ENCODE results near the gene MRPL22. TPM values are rescaled to one million over a fixed set of nuclear protein-coding genes. Genes with fewer than 3 reads are reported as not detected.
"Not testable (repeated sequence)": the region's sequence is repeated elsewhere in the genome, so short reads cannot be mapped to it uniquely, and the experiment has no call there.

Gene MRPL22
- total RNA-seq, 1 donor from 2014 or later = 35.6 TPM

- DNase-seq = no peak
Observed at GRCh38 chr5:154999865-155000264, 59.0 kb downstream of the MRPL22 start.

GRCh38 chr5:155001523-155001922 lies 60.6 kb downstream of the MRPL22 start:
- DNase-seq = no peak

GRCh38 chr5:155002722-155003121 lies 61.8 kb downstream of the MRPL22 start:
- DNase-seq = not testable (repeated sequence)

- DNase-seq = peak; percentile 78
Observed at GRCh38 chr5:155004138-155004744, 63.4 kb downstream of the MRPL22 start.

- DNase-seq = not testable (repeated sequence)
Observed at GRCh38 chr5:155006265-155006664, 65.4 kb downstream of the MRPL22 start.

- peak; percentile 31 for DNase-seq
Observed at GRCh38 chr5:155008669-155009068, 67.8 kb downstream of the MRPL22 start.

GRCh38 chr5:155010881-155011280 lies 70.0 kb downstream of the MRPL22 start:
- no peak for DNase-seq

GRCh38 chr5:155013526-155013925 lies 72.7 kb downstream of the MRPL22 start, which contains the start of gene KIF4B:
KIF4B (plus strand) TSS chr5:155013755; CDS start chr5:155013860, 105 bp downstream.
- DNase-seq = no peak

- DNase-seq = peak; percentile 15
Observed at GRCh38 chr5:155015239-155015638, 74.4 kb downstream of the MRPL22 start.

- no peak for DNase-seq
Observed at GRCh38 chr5:155017610-155018009, 76.7 kb downstream of the MRPL22 start.

Other genes starting within 250 kb of the MRPL22 start
- gene LARP1, start 185.7 kb upstream of the MRPL22 start, total RNA-seq = 43.7 and 82.4 TPM in 2 replicates
- gene FAXDC2, start 90.5 kb upstream of the MRPL22 start, total RNA-seq = 11.4 and 11.9 TPM in 2 replicates
- gene CNOT8, start 82.4 kb upstream of the MRPL22 start, total RNA-seq = 106 and 114 TPM in 2 replicates
- gene GEMIN5, start 2.9 kb upstream of the MRPL22 start, total RNA-seq = 19.7 and 27.5 TPM in 2 replicates
- gene KIF4B, start 72.7 kb downstream of the MRPL22 start, total RNA-seq = 0.17 and 0.42 TPM in 2 replicates

All from dermis blood vessel endothelial cell (primary cell).